AG04450 (cell line): ENCODE measurements around the gene NCF4. TPM values are rescaled to one million over a fixed set of nuclear protein-coding genes. Genes with fewer than 3 reads are reported as not detected.

Experiments used
- CTCF ChIA-PET: fragments of 300-600, 350-600 bp; formaldehyde crosslinking; extraction: SDS; loops from one replicate; lab custom pipeline; 2022; ENCODE audit warnings: antibody characterized with exemption, inconsistent platforms; lab: Charles Lee
- POLR2A ChIA-PET: fragments of 350-600 bp; formaldehyde crosslinking; extraction: SDS; loops from one replicate; lab custom pipeline; 2021; ENCODE audit warnings: antibody characterized with exemption, inconsistent platforms; lab: Yijun Ruan, JAX
- DNase-seq: peaks from one replicate; pipeline ENCODE4 v3.0.0-alpha.2; 2011; ENCODE audit warnings: low read depth, low spot score
- H3K27ac ChIP-seq: one replicate; pipeline ENCODE4 v1.5.1; 2012; ENCODE audit warnings: low read depth, low read length, control low read depth
- H3K27me3 ChIP-seq: one replicate; pipeline ENCODE4 v1.6.0; 2012; ENCODE audit warnings: low read length; ENCODE audit not compliant: control insufficient read depth, insufficient read depth
- H3K4me3 ChIP-seq: 2 replicates; pipeline ENCODE4 v1.5.1; 2011; ENCODE audit warnings: mild to moderate bottlenecking, low read depth, low read length, control low read depth
- H3K9me3 ChIP-seq: 2 replicates; pipeline ENCODE4 v1.5.1; 2012; ENCODE audit warnings: low read length; ENCODE audit not compliant: control insufficient read depth, insufficient read depth
- CTCF ChIP-seq: IDR thresholded peaks from 2 replicates; pipeline ENCODE4 v1.5.1; 2011; ENCODE audit warnings: low read depth, low read length, control low read depth, inconsistent platforms
- polyA plus RNA-seq: library from polyadenylated mRNA; depleted of rRNA; stranded (reverse); fragments of >200 nt; gene quantifications from 2 replicates; pipeline ENCODE4 v1.2.3, GENCODE V29; 2011

The NCF4 gene
- polyA plus RNA-seq, 1 experiment, result not detected

DNA sequence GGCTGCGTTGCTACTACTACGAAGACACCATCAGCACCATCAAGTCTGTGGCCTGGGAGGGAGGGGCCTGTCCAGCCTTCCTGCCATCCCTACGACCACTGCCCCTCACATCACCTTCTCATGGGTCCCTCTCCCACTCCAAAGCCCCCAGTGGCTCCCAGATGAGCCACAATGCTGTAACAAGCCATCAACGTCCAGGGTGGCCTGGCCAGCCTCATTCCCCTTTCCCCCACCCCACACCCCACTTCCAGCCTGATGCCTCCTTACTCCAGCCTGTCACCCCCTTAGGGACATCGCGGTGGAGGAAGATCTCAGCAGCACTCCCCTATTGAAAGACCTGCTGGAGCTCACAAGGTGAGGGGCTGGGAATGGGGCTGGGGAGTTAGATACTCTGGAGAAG is 14.9 kb downstream of the NCF4 start:
- CTCF ChIA-PET, result interaction anchor here (2.5 kb wide), 1 partner anchor 20 kb away, joined by 6 read pairs; no protein-coding TSS in a partner anchor
- no peak for DNase-seq
- POLR2A ChIA-PET, result no interaction called here
- H3K4me3 ChIP-seq, result no peak overlapping the region
- no peaks in the 10 kb centered on the region for H3K9me3 ChIP-seq
- TF ChIP-seq CTCF, result no peak
- no peak overlapping the region for H3K27ac ChIP-seq
- peaks cover 12% of the 10 kb centered on the region for H3K27me3 ChIP-seq

DNA sequence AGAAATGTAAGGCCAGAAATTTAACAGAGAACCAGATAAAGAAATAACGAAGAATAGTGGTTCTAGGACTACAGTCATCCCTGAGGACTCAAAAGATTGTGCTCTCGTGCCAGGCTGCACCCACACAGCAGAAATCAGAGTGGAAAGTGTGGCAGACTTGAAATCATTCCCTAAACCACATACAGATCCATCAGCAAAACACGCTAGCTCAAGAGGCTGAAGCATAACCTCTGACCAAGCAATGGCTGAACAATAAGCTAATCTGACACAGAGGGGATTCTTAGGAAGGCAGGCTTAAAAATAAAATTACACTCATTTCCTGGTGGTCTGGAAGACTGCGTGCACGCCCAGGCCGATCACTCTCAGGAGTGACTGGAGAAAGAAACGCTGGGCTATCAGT is 19.0 kb downstream of the NCF4 start:
- ChIA-PET CTCF (interaction anchor here (6.3 kb wide), 1 partner anchor 24 kb away, joined by 38 read pairs; no protein-coding TSS in a partner anchor), POLR2A (no interaction called here)
- peaks cover 12% of the 10 kb centered on the region for H3K27me3 ChIP-seq
- no peaks in the 10 kb centered on the region for H3K9me3 ChIP-seq
- H3K4me3 ChIP-seq, result no peak overlapping the region
- TF ChIP-seq CTCF, result no peak
- H3K27ac ChIP-seq, result no peak overlapping the region
- no peak for DNase-seq

GRCh38 chr22:36881504-36882245 is 20.9 kb downstream of the NCF4 start:
- DNase-seq, result no peak
- ChIA-PET CTCF (interaction anchor here (0.9 to 6.3 kb wide), 2 partner anchors 25 to 94 kb away, joined by 3 to 38 read pairs; no protein-coding TSS in a partner anchor), POLR2A (no interaction called here)
- Histone ChIP-seq H3K27me3 (peaks cover 18% of the 10 kb centered on the region), H3K27ac (no peak overlapping the region), H3K9me3 (no peaks in the 10 kb centered on the region), H3K4me3 (no peak overlapping the region)
- no peak for TF ChIP-seq CTCF

DNA sequence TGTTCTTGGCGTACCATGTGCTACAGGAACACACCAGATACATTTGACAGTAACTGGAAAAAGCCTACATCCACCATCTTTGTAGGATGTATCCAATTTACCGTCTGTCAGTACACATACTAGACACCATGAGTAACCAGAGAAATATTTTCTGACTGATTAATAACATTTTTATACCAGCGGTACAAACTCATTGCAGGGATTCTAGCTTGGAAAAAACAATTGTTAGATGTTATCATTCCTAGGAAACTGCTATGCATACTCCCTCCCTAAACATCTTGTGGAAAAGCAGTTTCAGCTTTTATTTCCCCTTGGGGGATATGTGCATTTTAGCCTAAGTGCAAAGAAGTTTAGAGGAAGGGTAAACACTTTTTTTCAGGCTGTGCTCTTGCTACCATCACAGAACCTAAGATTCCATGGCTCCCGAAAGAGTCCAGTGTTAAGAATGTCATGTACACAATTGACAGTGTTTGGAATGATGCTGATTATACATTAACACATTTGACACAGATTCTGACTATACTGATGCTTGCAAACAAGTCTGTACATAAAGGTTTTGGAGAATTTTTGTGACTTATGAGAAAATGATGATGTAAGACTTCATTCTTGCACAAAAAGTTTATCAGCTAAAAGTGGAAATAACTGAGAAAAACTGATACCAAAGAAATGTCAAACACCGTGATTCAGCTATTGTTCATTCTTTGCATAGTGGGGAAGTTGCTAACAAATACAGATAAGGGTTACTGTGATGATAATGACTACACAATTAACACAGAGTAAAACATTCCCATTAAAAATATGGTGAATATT is 23.7 kb downstream of the NCF4 start:
- Histone ChIP-seq H3K27me3 (peaks cover 10% of the 10 kb centered on the region), H3K4me3 (no peak overlapping the region), H3K9me3 (no peaks in the 10 kb centered on the region; the same call in 1 of the 2 replicates), H3K27ac (no peak overlapping the region)
- CTCF ChIA-PET, result interaction anchor here (1.3 kb wide), 1 partner anchor 28 kb away, joined by 3 read pairs; no protein-coding TSS in a partner anchor
- TF ChIP-seq CTCF, result no peak
- no peak for DNase-seq
- POLR2A ChIA-PET, result interaction anchor here (0.7 kb wide), 1 partner anchor 499 kb away, joined by 7 read pairs; no protein-coding TSS in a partner anchor
